HG03196 (cell line): ENCODE data around the gene RHOH.
"Not testable (repeated sequence)": the region's sequence is repeated elsewhere in the genome, so short reads cannot be mapped to it uniquely, and the experiment has no call there.

ENCODE experiments used
- ATAC-seq: cut with Tn5 transposase; IDR thresholded peaks from one replicate; pipeline ENCODE4 v1.9.1; 2021; ENCODE audit not compliant: unreplicated experiment

Gene RHOH

GRCh38 chr4:40256817-40257216, 60.0 kb downstream of the RHOH start:
- ATAC-seq, result no peak

DNA sequence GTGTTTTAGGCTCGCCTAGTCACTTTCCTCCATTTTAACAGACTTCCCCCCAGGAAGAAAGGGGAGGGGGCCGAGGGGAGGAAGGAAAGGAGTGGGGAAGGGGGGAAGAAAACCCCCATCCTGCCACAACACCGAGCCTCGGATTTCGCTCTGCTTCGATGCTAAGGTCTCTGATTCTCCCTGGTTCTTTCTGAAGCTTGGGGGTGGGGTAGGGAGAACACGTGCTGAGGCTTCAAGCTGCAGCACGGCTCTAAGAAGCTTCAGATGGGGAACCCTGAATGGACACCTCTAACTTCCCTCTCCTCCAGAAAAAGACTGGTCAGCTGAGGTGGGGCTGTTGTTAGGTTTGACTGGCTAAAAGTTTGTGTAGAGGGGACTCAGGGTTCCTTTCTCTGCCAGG, 61.8 kb downstream of the RHOH start:
- ATAC-seq, result no peak

DNA sequence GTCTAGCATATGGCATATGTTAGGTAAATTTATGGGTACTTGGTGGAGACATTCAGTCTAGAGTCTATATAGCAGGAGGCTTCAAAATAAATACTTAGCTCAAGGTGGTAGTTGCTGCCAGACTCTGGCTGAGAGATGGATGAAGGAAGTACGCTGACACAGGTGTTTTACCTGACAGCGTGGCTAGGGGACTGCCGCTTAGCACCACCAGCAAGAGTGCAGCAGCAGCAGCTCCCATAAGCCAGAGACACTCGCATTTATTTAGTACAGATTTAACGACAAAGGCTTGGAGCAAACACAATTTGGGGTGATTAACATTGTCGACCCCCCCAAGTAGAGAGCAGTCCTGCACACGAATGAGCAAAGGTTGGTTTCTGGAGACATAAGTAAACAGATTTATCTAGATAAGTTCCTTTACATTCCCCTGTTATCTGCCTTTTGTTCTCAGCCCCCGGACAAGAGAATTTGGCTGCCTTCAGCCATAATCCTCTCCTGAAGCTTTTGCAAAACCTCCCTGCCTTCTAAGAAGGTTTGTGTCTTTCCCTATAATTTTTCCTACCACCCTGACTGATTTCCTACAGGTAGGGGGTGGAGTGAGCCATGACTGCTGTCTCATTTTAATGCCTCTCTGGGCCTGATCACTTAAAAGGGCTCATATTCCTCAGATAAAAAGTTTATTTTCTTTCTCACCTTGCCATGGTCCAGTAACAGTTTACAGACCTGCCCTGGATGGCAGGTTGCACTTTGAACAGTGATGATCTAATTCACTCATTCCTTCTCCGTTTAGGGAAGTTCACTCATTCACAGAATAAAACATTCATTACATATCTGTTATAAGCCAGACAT, 64.6 kb downstream of the RHOH start:
- no peak for ATAC-seq

GRCh38 chr4:40262077-40262528, 65.3 kb downstream of the RHOH start:
- no peak for ATAC-seq

DNA sequence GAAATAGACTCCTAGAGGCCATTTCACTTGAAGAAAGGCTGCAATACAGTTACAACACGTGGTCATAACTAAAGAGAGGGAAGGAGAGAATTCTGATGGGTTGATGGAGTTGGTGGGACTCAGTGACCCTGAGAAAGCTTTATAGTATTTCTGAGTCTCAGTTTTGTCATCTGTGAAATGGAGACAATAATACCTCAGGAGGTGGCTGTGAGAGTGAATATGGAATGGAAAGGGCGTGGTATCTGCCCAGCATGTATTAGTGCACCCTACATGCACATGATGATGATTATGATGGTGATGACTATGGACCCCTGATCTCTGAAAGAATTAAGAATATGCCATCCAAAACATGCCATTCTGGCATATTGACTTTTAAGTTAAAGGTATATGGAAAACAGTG, 66.0 kb downstream of the RHOH start:
- ATAC-seq, result no peak

DNA sequence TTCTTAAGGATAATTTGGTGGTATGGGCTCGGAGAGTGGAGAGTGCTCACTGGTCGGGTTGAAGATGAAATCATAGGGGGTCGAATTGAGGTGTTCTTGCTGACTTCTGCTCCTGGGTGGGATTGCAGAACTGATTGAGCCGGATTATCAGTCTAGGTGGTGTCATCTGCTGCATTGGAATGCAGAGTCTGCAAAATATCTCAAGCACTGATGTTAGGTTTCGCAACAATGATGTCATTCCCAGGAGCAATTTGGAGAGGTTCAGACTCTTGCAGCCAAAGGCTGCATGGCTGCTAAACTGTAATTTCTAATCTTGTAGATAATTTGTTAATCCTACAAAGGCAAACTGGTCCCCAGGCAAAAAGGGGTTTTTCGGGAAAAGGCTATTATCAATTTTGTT, 67.7 kb downstream of the RHOH start:
- no peak for ATAC-seq

DNA sequence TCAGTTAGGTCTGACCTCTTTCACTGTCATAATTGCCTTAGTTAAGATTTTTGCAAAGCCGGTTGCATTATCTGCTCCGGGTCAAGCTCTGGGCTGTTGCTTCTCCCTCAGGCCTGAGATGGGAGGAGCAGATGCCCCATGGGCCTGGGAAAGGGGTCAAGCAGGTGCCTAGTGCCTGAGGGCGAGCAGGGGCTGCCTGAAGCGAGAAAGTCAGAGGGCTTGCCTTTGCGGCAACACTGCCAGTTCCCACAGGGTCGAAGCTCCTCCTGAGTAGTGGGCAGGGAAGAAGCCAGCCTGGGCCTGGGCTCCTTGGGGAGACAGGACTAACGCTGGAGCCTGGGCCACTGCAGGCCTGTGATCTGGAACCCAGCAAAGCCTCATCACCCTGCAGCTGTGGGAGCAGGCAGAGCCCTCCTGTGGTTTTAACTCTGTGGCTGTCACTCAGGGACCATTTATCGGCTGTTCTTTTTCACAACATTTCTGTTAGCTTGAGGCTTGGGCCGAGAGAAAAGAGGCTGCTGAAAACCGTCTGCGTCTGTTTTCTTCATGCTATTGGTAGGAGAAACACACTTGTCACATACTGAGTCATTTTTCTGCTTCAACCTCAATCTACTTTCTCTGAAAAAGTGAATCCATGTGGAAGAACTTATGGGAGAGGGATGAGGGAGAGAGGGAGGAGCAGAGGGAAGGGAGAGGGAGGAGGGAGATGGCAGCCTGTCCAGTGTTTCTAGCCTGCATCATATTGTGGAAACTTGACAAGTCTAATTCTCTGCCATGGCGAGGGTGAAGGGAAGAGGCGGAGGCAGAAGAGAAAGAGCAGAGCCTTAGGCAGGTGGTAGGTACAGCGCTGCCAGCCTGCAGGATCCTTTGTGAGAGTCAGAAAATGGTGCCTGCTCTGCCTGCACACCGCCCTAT, 68.4 kb downstream of the RHOH start:
- ATAC-seq, result peak; percentile 63

GRCh38 chr4:40265910-40266274, 69.1 kb downstream of the RHOH start:
- ATAC-seq, result peak; percentile 27

- no peak for ATAC-seq
These were observed 72.3 kb downstream of the RHOH start for GRCh38 chr4:40269133-40269532.

GRCh38 chr4:40270609-40271008, 73.8 kb downstream of the RHOH start:
- no peak for ATAC-seq

DNA sequence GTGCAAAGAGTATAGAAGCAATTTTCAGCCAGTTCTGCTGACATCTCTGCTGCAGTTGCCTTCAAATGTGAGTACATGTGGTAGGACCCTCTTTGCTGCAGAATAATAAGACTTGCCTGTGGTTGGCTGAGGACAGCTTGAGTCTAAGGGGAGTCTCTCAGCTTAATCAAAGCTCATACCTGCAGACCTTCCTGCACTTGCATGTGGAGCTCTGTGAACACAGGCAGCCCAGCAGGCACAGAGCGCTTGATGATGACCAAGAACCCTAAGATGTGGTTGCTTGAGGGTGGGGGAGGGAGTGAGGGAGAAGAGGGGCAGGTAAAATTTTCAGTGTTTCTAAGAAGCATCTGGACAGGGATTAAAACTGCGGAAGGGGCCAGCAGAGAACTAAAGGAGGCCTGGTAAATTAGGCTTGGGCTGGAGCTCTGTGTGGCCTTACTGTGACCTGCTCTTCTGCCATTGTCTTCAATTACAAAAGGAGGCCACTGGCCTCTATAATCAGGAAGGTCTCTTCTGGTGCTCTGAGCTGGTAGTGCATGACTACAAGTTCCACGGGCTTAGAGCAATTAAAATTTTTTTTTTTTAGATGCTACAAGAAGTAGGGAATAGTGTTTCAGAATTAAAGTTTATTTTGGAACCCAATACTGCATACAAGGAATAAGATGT, 78.4 kb downstream of the RHOH start:
- ATAC-seq, result no peak

- ATAC-seq, result no peak
These were observed 79.7 kb downstream of the RHOH start for GRCh38 chr4:40276546-40276945.

DNA sequence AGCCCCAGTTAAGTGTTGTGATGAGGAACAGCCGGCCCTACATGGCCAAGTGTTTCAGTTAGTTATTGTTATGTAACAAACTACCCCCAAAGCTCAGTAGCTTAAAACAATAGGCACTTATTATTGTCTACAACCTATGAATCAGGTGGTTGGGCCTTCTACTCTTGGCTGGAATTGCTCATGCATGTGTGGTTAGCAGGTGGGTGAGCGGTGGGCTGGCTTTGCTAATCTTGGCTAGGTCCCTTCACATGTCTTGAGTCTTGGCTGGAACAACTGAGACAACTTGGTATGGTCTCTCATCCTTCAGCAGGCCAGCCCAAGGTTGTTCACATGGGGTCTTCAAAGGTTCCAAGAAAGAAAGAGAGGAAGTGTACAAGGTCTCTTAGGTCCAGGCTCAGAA, 83.8 kb downstream of the RHOH start:
- ATAC-seq, result no peak

DNA sequence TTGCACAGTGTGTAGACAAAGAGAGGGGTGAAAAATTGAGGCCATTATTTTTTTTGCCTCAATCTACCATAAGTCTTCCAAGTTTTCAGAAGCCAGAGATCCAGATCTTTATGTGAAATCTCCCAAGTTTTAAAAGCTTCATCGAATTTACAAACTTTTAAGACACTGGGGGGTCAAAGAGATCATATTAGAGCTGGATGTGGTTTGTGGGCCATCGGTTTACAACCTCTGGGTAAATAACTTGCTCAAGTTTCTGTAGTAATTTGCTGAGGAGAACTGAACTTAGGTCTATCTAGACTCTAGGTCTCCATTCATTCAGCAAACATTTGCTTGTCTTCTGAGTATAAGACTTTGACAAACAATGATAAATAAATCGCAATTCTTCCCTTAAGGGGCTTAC, 84.3 kb downstream of the RHOH start:
- no peak for ATAC-seq

DNA sequence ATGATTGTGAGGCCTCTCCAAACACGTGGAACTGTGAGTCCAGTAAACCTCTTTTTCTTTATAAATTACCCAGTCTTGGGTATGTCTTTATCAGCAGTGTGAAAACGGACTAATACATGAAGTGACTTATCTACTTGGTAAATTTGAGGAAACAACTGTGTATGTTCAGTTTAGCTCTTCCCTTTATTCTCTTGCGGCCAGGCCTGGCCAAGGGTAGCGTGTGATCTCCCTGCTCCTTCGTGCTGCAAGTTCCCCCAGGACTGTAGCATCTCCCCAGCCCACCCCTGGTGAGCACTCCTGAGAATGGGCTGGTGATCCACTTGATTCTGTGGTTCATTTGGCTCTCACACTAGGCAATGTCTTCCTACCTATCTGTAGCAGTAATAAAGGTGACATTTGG, 85.1 kb downstream of the RHOH start:
- ATAC-seq, result no peak

GRCh38 chr4:40282857-40283256, 86.0 kb downstream of the RHOH start:
- ATAC-seq, result not testable (repeated sequence)

GRCh38 chr4:40283413-40283812, 86.6 kb downstream of the RHOH start:
- no peak for ATAC-seq

- ATAC-seq, result no peak
These were observed 87.1 kb downstream of the RHOH start for GRCh38 chr4:40283968-40284367.

DNA sequence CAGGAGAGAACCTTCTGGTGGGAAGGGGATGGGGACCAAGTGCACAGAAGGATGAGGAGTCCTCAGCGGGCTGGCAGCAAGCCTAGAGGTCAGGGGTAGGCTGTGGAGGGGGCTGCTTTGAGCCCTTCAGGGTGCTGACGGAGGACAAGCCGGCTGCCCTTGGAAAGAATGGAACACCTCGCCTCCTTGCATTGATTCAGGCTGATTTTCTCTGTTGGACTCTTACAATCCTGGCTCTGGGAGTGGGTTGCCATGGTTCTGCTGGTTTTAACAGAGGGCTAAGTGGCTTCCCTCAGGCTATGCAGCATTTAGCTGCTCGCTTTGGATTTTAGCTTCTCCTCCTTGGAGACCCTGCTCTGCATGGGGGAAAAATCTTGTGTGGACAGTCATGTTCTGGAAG, 88.9 kb downstream of the RHOH start:
- no peak for ATAC-seq

DNA sequence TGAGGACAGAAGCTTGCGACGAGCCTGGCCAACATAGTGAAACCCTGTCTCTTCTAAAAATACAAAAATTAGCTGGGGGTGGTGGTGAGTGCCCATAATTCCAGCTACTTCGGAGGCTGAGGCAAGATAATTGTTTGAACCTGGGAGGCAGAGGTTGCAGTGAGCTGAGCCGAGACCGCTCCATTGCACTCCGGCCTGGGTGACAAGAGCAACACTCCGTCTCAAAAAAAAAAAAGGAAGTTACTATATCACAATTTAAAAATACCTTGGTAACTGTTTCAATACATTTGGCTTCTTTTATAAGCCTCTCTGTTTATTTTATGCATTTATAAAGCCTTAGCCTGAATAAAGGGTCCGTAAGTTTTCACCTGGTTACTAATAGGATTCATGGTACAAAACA, 91.7 kb downstream of the RHOH start:
- ATAC-seq, result no peak

DNA sequence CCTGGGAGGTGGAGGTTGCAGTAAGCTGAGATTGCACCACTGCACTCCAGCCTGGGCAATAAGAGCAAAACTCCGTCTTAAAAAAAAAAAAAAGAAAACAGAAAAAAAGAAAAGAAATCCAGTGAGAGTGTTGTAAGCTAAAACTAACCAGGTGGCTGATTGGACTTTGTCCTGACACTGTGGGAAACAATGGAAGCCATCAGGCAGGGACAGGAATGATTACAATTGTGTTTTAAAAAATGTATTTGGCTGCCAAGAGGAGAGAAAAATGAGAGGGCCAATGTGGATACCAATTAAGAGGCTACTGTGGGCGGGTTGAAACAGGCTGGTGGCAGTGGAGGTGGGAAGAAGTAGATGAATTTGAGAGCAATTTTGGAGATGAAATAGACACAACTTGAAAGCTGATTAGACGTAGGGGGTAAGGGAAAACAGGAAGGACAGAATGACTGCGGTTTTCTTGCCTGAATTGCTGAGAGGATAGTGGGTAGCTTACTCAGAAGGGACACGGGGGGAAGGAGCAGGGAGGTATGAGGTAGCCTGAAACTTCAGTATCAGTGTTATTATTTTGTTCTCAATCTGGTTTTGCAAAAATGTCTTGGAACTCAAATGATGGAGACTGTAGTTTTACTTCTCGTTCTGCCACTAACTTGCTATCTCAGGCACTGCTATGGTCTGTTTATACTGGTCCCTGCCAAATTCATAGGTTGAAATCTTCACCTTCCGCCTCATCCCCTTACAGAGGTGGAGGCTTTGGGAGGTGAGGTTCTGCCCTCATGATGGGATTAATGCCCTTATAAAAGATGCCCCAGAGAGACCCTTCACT, 92.7 kb downstream of the RHOH start:
- no peak for ATAC-seq
